DND-41 (cell line): ENCODE data around the gene SLC7A11.

Experiments
- ATAC-seq: fragments of 200-7000 bp; cut with Tn5 transposase; 3 replicates; pipeline ENCODE4 v1.9.1; 2021; ENCODE audit warnings: low read depth; ENCODE audit not compliant: insufficient read depth
- DNase-seq: peaks from one replicate; pipeline ENCODE4 v3.0.0-alpha.2; 2020
- H2AFZ ChIP-seq: 2 replicates; pipeline ENCODE4 v1.6.0; 2012; ENCODE audit warnings: low read depth, low read length
- H3K27ac ChIP-seq: 2 replicates; pipeline ENCODE4 v1.5.1; 2012; ENCODE audit warnings: low read length, inconsistent platforms
- H3K27me3 ChIP-seq: fragments of 200-600 bp; sonication (generic); 2 replicates; pipeline ENCODE4 v1.6.0; 2012; ENCODE audit warnings: low read length, mild to moderate bottlenecking, inconsistent platforms; ENCODE audit not compliant: insufficient read depth, poor library complexity
- H3K36me3 ChIP-seq: 2 replicates; pipeline ENCODE4 v1.5.1; 2012; ENCODE audit warnings: low read length, inconsistent platforms; ENCODE audit not compliant: insufficient read depth
- H3K4me1 ChIP-seq: 2 replicates; pipeline ENCODE4 v1.5.1; 2012; ENCODE audit warnings: mild to moderate bottlenecking, low read length; ENCODE audit not compliant: insufficient read depth
- H3K4me2 ChIP-seq: 2 replicates; pipeline ENCODE4 v1.6.0; 2012; ENCODE audit warnings: mild to moderate bottlenecking, moderate library complexity, low read length, inconsistent platforms; ENCODE audit not compliant: insufficient read depth
- H3K4me3 ChIP-seq, 2 experiments: fragments of 200-600 bp in 1 of 2; shearing (Covaris generic) in 1 of 2; 2 replicates each; pipeline ENCODE4 v1.5.1; 2012 to 2016; ENCODE audit warnings: inconsistent platforms in 2 of 2, low read length in 2 of 2, mild to moderate bottlenecking in 2 of 2, low read depth in 1 of 2, moderate library complexity in 1 of 2
- H3K79me2 ChIP-seq: 2 replicates; pipeline ENCODE4 v1.6.0; 2012; ENCODE audit warnings: low read length, inconsistent platforms; ENCODE audit not compliant: insufficient read depth
- H3K9ac ChIP-seq: 2 replicates; pipeline ENCODE4 v1.6.0; 2012; ENCODE audit warnings: low read depth, mild to moderate bottlenecking, inconsistent platforms, low read length, moderate library complexity
- H3K9me3 ChIP-seq: 2 replicates; pipeline ENCODE4 v1.5.1; 2012; ENCODE audit warnings: low read length, moderate library complexity, mild to moderate bottlenecking, inconsistent platforms; ENCODE audit not compliant: insufficient read depth, severe bottlenecking
- H4K20me1 ChIP-seq: 2 replicates; pipeline ENCODE4 v1.6.0; 2012; ENCODE audit warnings: low read length; ENCODE audit not compliant: insufficient read depth
- CTCF ChIP-seq: IDR thresholded peaks from 2 replicates; pipeline ENCODE4 v1.5.1; 2012; ENCODE audit warnings: borderline replicate concordance, low read length, moderate library complexity, mild to moderate bottlenecking; ENCODE audit not compliant: poor library complexity, severe bottlenecking; ENCODE audit errors: extremely low read depth
- EZH2 ChIP-seq: IDR thresholded peaks from 3 replicates; pipeline ENCODE4 v1.6.1; 2012; ENCODE audit warnings: borderline replicate concordance, low read depth, mild to moderate bottlenecking, moderate library complexity, low read length, inconsistent platforms; ENCODE audit not compliant: severe bottlenecking

Gene SLC7A11

GRCh38 chr4:138263247-138263816, 21.2 kb upstream of the SLC7A11 start:
- H3K27ac ChIP-seq, result no peak overlapping the region
- H4K20me1 ChIP-seq, result no peaks in the 10 kb centered on the region
- no peak for ATAC-seq
- H3K9me3 ChIP-seq, result no peaks in the 10 kb centered on the region
- H3K4me3 ChIP-seq, result no peak overlapping the region
- H3K27me3 ChIP-seq, result no peaks in the 10 kb centered on the region
- DNase-seq, result no peak
- H3K36me3 ChIP-seq, result no peaks in the 10 kb centered on the region
- H3K9ac ChIP-seq, result no peak overlapping the region
- H2AFZ ChIP-seq, result no peak overlapping the region
- H3K79me2 ChIP-seq, result no peaks in the 10 kb centered on the region
- TF ChIP-seq EZH2 (no peak), CTCF (no peak)
- H3K4me2 ChIP-seq, result no peak overlapping the region
- no peaks in the 10 kb centered on the region for H3K4me1 ChIP-seq

GRCh38 chr4:138262469-138262868, 20.3 kb upstream of the SLC7A11 start:
- Histone ChIP-seq H3K4me2 (no peak overlapping the region), H3K27ac (no peak overlapping the region), H3K36me3 (no peaks in the 10 kb centered on the region), H3K79me2 (no peaks in the 10 kb centered on the region), H4K20me1 (no peaks in the 10 kb centered on the region), H3K27me3 (no peaks in the 10 kb centered on the region), H3K9me3 (no peaks in the 10 kb centered on the region), H3K9ac (no peak overlapping the region), H3K4me3 (no peak overlapping the region), H3K4me1 (no peaks in the 10 kb centered on the region), H2AFZ (no peak overlapping the region)
- ATAC-seq (no peak), DNase-seq (no peak)
- TF ChIP-seq CTCF (no peak), EZH2 (no peak)

GRCh38 chr4:138262030-138262429, 19.9 kb upstream of the SLC7A11 start:
- Histone ChIP-seq H3K79me2 (no peaks in the 10 kb centered on the region), H3K27me3 (no peaks in the 10 kb centered on the region), H3K4me3 (no peak overlapping the region), H3K4me1 (no peaks in the 10 kb centered on the region), H3K36me3 (no peaks in the 10 kb centered on the region), H3K4me2 (no peak overlapping the region), H3K9ac (no peak overlapping the region), H4K20me1 (no peaks in the 10 kb centered on the region), H3K9me3 (no peaks in the 10 kb centered on the region), H3K27ac (no peak overlapping the region), H2AFZ (no peak overlapping the region)
- DNase-seq (no peak), ATAC-seq (no peak)
- TF ChIP-seq EZH2, result no peak
- no peak for TF ChIP-seq CTCF

- no peaks in the 10 kb centered on the region for H3K9me3 ChIP-seq
- no peaks in the 10 kb centered on the region for H3K27me3 ChIP-seq
- 0 out of 2 replicates have a peak, but pooled peaks cover 6% of the 10 kb centered on the region for H3K4me1 ChIP-seq
- ATAC-seq, result 0 out of 3 replicates have a peak, but pooled peaks have one; percentile 42
- no peak for DNase-seq
- no peaks in the 10 kb centered on the region for H4K20me1 ChIP-seq
- H3K36me3 ChIP-seq, result no peaks in the 10 kb centered on the region
- no peak overlapping the region for H3K4me3 ChIP-seq
- no peak overlapping the region for H2AFZ ChIP-seq
- no peak overlapping the region for H3K4me2 ChIP-seq
- no peak overlapping the region for H3K27ac ChIP-seq
- TF ChIP-seq EZH2 (no peak), CTCF (no peak)
- no peak overlapping the region for H3K9ac ChIP-seq
- H3K79me2 ChIP-seq, result no peaks in the 10 kb centered on the region
Observed at GRCh38 chr4:138259824-138260223, 17.7 kb upstream of the SLC7A11 start.
